Activated T-helper 1 cell treated with Interleukin-2 at 50 U/mL for 16 hours (primary cell): ENCODE results near the gene MSL1.

Experiments
- DNase-seq: peaks from one replicate; pipeline ENCODE4 v3.0.0-alpha.2; 2020; ENCODE audit warnings: low read depth

MSL1 gene, protein sequence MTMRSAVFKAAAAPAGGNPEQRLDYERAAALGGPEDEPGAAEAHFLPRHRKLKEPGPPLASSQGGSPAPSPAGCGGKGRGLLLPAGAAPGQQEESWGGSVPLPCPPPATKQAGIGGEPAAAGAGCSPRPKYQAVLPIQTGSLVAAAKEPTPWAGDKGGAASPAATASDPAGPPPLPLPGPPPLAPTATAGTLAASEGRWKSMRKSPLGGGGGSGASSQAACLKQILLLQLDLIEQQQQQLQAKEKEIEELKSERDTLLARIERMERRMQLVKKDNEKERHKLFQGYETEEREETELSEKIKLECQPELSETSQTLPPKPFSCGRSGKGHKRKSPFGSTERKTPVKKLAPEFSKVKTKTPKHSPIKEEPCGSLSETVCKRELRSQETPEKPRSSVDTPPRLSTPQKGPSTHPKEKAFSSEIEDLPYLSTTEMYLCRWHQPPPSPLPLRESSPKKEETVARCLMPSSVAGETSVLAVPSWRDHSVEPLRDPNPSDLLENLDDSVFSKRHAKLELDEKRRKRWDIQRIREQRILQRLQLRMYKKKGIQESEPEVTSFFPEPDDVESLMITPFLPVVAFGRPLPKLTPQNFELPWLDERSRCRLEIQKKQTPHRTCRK

DNA sequence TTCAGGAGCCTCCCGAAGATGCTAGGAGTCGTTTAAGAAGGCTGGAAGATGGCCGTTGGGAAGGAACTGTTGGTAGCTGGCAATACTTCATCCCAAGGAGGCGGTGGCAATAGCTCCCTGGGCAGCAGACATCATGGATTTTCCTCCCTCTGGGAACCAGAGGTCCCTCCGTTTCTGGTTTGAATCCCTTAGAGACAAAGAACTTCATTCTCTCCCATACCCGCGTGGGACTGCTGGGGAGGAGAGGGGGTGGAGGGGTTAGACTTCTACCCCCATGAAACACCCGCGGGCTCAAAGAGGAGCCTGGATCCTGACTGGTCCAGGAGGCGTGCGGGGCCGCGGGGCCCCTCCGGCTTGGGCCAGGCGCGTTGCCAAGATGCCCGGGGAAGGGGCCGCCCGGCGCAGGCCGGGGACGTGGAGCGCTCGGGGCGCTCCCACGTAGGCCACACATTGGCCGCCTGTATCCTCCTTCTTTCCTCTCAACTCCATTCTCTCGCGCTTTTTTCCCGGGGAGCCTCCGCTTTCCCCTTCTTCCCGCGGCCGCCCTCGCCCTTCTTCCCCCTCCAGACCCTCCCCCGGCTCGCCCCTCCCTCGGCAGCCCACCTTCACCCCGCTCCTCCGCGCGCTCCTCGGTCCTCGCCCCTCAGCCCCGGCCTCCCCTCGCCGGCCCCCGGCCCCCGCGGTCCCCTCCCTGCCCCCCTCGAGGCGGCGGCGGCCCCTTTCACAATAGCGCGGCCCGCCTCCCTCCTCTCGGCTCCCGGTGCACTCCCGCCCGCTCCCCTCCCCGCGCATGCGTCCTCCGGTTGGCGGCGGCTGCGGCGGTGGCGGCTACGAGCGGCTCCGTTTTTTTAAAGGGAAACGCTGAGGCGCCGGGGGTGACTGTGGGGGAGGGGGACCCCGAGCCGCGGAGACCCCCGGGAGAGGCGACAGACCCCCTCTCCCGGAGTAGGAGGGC lies at the start of gene MSL1:
TSS of gene MSL1 (plus strand) at position 791 of the 955 bp plus-strand sequence. CDS start 642 bp downstream, outside the sequence.
- peak; percentile 82 for DNase-seq

DNA sequence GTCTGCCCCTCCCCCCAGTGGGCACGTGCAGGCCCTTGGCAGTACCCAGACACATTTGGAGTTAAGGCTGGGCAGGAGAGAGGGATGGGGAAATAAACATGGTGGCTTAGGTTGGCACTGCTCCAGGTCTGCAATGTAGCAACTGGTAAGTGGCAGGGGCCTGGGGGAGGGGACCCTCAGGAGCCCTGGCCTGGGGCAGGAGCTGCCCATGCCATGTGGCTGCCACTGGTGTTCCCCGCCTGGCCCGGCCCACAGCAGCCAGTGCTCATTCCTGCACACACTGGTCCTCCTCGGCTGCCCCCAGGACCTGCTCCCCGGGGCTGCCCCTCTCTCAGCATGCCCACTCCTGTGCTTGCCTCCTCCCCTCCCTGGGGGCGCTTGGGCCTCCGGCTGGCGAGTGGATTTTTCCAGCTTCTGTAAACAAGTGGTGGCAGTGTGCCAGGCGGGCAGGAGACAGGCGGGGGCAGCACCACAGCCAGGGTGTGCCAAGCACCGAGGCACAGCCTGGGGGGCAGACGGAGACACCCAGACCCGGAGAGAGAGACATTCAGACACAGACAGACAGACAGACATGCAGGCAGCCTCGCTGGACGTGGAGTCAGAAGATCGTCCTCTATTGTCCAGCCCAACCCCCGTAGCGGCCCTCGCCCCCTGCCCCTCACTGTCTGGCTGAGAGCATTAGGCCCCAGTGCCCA lies 49.6 kb upstream of the MSL1 start:
- no peak for DNase-seq

DNA sequence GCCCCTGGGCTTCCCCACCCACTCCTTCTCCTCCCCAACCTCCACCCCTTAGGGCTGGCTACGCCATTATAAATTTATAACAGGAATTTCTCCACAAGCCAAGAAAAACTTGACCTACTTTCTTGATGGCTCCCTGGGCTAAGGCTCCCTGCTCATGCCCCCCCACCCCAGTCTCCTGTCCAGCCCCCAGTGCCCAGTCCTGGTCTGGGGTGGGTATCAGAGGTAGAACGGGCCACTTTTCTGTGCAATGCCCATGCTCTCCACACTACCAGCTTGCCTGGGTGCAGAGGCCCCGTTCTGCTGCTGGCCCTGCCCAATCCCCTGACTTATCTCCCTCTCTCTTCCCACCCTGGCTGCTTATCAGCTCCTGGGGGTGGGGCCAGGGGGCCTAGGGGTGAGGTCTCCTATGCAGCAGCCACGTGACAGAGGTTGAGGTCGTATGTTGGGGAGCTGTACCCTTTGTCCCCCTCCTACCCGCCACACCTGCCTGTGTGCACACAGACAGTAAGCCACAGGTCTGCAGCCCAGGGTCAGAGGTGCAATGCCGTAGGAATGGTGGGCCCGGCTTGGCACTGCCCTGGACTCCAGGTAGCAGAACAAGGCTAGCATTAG lies 48.9 kb upstream of the MSL1 start:
- no peak for DNase-seq

DNA sequence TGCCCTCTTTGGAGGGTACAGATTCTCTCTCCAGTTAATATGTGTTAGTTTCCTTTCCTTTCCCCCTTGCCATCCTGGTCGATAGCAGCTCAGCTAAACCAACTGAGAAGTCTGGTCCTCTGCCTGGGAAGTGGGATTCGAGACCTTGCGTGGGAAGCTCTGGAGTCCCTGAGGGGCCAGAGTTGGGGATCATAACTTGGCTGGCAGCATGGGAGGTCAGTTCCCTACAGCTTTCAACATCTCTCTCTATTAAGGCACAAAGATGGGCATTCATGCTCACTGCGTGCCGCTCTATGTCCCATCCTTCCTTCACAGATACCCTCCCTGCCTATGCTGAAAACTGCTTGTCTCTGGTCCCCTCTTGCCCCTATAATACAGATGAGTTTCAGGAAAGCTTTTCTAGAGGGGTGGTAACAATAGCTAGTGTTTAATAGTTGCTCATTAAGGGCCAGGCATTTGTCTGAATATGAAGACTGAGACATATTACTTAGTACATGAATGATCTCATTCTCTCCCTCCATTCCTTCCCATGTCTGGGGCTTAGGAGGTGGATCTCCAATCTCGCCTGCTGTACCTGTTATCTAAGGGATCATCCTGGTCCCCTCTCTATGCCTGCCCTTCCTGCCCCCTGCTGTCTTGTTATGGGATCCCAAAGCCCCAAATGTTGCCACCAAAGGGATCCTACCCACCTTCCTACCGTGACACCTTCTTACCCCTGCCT lies 48.2 kb upstream of the MSL1 start:
- no peak for DNase-seq

DNA sequence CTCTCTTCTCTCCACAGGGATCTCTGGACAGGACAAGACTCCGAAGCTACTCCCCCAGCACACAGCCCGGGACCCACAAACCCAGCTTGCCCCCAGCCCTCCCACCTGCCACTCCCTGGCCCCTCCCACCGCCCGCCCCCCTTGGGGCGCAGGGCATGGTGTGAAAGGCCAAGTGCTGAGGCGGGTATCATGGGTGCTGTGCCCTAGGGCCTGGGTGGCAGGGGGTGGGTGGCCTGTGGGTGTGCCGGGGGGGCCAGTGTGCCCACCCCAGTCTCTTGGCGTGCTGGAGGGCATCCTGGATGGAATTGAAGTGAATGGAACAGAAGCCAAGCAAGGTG lies 47.6 kb upstream of the MSL1 start:
- no peak for DNase-seq

DNA sequence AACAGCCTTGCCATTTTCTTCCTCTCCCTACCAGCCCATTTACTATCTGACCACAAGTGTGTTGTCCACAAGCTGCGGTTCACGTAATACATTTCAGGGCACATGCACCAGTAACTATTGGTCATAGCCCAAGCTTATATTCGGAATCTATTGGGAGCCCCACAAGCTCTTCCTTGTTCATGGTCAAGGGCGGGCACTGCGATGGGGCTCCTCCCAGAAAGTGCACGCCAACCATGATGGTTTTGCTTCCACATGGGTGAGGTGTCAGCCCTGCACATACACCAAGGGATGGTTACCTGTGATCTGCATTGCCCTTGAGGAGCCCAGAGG lies 46.9 kb upstream of the MSL1 start:
- no peak for DNase-seq

DNA sequence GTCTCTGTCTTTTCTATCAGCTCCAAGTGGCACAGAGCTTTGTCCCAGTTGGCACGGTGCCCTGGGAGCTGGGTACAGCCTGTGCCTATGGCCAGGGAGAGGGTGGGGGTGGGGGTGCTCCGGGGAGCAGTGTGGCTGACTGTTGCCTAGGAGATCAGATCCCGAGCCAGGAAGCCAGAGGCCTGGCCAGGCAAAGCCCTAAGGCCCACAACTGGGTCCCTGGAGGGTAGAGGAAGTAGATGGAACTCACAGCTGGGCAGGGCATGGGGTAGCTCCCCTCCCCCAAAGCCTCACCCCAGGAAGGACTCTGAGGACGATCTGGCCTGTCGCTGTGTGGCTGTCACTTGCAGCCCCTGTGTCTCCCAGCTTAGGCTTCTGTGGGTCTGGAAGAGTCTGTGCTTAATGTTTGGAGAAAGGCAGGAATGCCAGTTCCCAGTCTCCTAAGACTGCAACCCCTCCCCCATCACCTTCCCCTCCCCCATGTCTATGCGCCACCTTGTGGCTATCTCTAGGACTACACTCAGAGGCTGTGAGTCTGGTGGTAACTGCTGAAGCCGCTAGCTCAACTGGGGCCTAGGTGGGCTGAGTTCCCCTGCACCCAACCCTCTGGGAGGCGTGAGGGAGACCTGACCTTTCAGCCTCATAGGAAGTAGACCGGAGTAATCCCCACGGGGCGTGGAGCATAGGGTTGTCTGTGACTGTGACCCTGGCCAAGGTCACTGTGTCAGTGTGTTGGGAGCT lies 46.4 kb upstream of the MSL1 start:
- DNase-seq, result peak; percentile 47

DNA sequence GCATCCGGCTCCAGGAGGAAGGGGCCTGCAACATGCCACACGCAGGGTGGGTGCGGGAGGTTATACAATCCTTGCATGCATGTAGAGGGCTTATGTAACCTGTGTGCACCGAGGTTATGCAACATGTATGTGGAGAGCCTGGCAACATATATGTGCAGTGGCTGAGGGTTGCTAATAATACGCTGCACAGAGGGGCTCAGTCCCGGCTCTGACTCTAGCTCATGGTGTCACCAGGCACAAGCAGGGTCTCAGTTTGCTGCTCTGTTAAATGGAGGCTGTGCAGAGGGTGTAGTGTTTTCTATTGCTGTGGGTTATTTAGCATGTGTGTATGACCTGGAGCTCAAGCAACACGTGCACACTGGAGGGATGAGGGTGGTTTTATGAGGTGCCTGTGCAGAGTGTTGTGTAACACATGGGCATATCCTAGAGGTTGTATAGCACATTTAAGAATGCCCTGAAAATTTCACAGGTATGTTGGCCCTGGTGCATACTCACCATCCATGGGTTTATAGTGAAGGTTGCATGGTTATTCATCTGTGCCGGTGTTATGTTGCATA lies 45.8 kb upstream of the MSL1 start:
- DNase-seq, result no peak

DNA sequence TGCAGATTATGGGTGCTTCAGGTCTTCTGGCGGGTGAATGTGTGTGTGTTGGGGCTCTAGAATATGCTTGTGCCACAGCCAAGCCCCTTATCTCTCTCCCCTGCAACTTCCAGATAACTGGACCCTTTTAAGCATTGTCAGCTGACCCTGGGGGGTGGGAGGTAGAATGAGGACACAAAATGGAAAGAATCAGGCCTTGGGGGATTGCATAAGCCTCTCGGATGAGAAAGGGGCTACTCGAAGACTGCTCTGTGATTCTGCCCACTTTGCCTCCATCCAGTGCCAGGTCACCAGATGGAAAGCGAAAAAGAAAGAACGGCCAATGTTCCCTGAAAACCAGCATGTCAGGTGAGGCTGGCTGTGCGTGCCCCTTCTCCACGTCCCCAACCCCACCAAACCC lies 45.2 kb upstream of the MSL1 start:
- DNase-seq, result no peak

DNA sequence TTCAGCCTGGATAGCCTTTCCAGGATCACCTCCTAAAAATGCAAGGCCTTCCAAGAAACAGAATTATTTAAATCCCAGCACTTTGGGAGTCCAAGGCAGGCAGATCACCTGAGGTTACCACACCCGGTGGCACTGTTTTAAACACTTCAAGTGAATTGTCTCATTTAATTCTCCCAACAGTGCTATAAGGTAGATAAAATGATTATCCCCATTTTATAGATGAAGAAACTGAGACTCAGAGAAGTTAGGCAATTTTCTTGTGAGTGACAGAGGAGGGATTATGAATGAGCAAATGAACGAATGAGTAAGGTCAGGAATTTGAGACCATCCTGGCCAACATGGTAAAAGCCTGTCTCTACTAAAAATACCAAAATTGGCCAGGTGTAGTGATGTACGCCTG lies 42.2 kb upstream of the MSL1 start:
- no peak for DNase-seq

DNA sequence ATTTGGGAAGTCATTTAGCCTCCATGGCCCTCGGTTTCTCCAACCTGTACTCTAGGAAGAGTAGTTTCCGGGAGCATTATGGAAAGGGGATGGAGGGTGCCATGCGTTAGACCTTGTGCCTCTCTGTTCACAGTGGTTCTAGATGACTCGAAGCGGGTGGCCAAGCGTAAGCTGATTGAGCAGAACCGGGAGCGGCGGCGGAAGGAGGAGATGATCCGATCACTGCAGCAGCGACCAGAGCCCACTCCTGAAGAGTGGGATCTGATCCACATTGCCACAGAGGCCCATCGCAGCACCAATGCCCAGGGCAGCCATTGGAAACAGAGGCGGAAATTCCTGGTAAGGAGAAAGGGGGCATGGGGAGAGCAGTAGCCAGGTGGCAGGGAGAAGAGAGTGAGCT lies 37.3 kb upstream of the MSL1 start:
- no peak for DNase-seq

DNA sequence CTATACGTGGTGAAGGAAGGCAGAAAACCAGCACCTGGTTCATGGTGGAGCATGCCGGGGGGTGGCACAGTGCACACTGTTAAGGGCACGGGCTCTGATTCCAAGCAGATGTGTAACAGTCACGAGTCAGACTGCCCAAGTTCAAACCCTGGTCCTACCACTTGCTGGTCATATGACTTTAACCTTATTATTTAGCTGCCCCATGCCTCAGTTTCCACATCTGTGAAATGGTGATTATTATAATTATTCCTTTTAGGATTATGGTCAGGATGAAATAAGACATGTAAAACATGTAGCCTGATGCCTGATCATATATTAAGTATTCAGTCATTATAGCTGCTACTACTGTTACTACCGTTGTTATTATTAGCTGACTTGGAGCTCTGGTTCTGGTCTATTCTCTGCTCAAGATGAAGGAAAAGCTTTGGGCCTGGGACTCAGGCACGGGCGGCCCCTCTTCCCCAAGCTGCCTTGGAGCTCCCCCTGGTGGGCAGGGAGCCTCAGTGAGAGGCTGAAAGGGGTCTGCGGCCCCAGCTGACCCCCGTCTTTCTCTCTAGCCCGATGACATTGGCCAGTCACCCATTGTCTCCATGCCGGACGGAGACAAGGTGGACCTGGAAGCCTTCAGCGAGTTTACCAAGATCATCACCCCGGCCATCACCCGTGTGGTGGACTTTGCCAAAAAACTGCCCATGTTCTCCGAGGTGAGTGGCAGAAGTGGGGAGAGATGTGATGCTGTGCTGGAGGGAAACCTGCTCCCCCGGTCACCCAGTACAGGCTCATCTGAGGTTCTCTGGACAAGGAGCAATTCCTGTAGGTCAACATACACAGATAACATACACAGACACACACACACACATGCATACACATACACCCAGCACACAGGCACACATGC lies 35.4 kb upstream of the MSL1 start:
- peak; percentile 30 for DNase-seq

DNA sequence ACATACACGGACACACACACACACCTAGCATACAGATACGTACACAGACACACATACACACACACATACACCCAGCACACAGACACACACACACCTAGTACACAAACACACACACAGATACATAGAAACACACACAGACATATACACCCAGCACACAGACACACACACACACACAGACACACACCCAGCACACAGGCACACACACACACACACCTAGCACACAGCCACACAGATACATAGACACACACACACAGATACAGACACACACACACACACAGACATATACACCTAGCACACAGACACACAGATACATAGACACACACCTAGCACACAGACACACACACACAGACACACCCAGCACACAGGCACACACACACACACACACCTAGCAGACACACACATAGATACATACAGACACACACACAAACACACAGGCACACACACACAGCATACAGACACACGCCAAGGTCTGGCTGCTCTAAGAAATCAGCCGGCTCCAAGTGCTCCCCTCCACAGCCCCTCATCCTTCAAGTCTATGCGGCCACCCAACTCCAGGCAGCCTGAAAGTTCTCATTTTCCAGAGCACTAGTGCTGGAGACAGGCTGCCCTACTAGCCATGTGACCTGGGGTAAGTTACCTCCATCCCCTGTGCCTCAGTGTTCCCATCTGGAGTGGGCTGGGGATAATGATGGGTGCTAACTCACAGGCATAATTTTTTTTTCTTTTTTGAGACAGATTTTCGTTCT lies 34.5 kb upstream of the MSL1 start:
- no peak for DNase-seq

DNA sequence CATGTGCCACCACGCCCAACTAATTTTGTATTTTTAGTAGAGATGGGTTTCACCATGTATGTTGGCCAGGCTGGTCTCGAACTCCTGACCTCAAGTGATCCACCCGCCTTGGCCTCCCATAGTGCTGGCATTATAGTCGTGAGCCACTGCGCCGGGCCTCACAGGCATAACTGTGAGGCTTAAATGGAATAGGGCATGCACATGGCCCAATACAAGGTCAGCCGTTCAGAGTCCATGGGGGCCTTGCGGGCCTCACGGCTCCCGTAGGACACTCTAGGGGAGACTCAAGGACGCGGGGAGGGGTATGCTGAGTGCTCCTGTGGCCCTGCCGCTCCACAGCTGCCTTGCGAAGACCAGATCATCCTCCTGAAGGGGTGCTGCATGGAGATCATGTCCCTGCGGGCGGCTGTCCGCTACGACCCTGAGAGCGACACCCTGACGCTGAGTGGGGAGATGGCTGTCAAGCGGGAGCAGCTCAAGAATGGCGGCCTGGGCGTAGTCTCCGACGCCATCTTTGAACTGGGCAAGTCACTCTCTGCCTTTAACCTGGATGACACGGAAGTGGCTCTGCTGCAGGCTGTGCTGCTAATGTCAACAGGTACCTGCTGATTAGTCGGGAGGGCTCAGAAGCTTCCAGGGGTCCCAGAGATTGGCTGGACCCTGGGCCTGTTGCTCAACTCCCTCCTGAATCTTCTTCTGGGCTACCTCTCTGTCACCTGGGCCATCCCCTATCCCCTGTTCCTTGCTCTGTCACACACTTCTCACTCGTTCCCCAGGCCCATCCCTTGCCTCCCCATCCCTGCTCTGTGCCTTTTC lies 33.7 kb upstream of the MSL1 start:
- no peak for DNase-seq

DNA sequence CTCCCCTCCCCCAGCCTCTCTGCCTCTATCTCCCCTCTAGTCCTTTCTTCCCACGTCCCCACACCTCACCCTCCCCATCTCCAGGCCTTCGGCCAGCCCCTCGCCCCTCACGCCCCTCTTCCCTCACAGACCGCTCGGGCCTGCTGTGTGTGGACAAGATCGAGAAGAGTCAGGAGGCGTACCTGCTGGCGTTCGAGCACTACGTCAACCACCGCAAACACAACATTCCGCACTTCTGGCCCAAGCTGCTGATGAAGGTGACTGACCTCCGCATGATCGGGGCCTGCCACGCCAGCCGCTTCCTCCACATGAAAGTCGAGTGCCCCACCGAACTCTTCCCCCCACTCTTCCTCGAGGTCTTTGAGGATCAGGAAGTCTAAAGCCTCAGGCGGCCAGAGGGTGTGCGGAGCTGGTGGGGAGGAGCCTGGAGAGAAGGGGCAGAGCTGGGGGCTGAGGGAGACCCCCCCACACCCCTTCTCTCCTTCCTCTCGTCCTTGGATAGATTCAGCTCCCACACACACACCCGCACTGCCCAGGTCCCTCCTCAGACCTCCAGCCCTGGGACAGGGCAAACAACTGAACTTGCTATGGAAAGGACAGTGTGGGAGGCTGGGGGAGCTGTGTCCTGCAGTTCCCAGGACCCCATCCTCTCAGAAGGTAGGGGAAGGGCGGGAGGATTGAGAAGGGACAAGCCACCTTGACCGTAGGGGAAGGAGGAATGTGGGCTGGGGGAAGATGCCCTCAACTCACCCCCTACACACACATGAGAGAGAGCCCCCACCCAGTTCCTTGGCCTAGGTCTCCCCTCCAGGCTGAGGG lies 32.5 kb upstream of the MSL1 start:
- no peak for DNase-seq
